DMS114 treated with DMSO at 0.1 percent for 48 hours (cell line): ENCODE data around the gene C1QA.
"Not testable (repeated sequence)": the region's sequence is repeated elsewhere in the genome, so short reads cannot be mapped to it uniquely, and the experiment has no call there.

ENCODE experiments used
- DNase-seq: peaks from one replicate; lab custom pipeline; 2025; ENCODE audit not compliant: unreplicated experiment; lab: John Stamatoyannopoulos, UW

Gene C1QA

DNA sequence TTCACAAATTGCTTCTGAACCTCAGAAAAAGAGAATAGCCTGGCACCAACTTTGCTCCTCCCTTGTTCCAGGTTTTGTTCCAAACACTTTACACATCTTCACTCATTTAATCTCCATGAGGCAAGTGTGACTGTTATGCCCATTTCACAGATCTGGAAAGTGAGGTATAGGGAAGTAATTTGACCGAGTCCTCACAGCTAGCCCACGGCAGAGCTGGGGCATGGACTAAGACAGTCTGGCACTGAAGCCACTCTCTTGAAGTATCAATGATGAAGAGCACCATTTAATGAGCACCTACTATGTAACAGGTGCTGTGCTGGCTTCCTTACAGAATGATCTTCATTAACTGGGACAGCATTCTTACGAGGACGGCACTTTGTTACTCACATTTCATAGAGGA lies 35.6 kb downstream of the C1QA start:
- no peak for DNase-seq

DNA sequence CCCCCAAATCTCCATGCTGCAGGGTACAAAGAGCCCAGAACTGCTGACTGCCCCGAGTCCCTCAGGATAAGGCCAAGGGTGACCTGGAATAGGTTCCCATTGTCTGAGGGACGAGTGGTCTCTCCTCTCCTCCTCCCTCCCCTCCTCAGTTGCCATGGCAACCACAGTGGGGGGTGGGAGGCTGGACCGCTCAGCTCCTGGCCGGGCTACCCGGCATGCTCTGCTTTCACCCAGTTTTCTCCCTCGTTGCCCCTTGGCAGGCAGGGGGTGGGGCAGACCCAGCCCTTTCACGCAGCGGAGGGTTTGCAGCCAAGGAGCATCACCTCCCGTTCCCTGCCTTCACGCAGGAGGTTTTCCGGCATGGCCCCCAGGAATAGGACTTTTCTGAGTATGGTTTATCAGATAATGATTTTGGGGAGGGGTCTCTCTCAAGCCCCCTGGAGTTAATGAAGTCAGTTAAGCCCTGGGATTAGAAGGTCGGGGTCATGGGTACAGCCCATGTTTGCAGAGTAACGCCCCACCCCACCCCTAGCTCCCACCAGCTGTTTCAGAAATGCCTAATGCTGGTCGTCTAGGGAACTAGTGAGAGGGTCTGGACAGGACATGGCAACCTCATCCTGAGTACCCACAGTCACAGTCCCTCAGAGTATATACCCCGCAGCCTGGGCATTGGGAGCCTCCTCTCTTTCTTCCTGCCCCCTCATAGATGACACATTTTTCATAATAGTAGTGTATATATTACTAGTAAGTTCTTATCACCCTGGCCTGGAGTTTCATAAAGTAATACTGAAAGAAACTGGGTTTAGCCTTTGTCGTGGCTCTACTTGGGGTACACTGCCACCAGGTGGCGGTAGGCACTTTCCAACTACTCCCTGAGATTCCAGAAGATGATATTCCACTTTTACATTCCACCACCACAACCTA lies 37.3 kb downstream of the C1QA start:
- peak; percentile 33 for DNase-seq

DNA sequence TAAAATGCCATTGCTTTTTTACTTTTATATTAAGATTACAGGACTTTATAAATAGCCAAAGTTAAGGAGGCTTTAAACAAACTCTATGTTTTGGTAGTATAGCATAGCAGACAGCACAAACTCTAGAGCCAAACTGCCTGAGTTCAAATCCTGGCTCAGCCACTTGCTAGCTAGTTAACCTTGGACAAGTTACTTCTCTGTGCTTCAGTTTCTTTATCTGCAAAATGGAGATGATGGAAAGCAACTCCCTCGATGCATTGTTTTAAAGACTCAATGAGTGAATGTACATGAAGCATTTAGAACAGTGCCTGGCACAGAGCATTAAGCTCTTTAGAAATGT lies 38.0 kb downstream of the C1QA start:
- no peak for DNase-seq

DNA sequence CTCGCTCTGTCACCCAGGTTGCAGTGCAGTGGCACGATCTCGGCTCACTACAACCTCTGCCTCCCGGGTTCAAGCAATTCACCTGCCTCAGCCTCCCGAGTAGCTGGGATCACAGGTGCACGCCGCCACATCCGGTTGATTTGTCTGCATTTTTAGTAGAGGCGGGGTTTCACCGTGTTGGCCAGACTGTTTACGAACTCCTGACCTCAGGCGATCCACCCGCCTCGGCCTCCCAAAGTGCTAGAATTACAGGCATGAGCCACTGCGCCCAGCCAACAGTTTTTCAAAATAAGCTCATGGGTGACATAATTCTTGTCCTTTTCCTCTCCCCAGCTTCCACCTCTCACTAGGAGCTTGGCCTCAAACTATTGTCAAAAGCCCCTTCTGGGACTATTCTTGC lies 39.7 kb downstream of the C1QA start:
- not testable (repeated sequence) for DNase-seq

DNA sequence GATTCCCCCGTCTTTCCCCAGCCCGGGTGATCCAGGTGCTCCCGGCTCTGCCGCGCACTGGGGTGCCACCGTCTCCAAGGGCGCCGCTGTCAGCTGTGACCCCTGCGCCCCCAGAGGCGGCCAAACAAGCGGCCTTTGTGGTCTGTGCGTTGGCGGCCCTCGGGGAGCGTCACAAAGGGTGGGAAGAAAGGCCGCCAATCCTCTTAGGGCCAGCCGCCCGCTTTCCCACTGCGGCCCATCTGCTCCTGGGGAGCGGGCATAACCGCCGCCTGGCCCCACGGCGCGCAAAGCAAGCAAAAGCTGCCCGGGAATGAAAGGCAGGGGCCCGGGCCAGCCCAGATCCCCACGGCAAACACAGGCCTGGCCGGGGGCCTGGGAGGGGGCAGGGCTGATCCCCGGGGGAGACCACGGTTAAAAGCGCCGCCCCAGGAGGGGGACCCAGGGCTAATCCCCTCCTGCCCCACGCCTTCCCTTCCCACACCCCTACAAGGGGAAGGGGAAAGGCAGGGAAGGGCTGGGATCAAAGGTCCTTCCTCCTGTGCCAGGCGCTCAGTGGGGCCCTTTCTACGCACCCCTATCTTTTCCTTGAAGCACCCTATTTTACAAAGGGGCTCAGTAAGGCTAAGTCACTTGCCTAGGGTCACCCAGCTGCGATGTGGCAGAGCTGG lies 40.6 kb downstream of the C1QA start:
- DNase-seq = no peak

DNA sequence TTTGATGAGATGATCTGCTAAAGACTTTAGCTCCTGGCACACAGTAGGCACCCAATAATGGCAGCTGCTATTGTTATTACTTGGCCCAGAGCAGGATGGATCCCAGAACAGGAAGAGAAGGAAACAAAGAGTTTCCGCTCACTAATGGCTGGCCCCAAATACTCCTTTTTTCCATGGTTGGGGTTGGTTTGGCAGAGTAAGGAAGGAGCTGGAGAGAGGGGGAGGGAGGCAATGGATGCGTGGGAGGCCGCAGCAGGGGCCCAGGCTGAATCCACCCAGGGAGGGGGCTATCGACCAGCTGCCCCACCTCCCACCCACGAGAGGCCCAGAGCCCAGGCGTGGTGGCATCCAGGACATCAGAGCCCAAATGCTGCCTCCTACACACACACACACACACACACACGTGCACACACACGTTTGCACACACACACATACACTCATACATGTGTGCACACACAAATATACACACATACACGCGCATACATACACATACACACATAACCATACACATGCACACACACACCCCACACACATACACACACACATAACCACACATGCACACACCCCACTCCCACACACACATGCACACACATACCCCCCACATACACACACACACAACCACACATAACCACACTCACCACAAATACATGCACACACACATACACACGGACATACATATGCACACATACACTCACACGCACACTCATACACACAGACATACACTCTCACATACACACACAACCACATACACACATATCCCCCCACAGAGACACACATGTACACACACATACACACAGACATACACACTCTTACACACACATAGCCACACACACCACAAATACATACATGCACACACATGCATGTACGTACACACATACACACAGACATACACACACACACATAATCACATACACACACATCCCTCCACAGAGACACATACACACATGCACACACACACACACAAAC lies 41.8 kb downstream of the C1QA start:
- no peak for DNase-seq

DNA sequence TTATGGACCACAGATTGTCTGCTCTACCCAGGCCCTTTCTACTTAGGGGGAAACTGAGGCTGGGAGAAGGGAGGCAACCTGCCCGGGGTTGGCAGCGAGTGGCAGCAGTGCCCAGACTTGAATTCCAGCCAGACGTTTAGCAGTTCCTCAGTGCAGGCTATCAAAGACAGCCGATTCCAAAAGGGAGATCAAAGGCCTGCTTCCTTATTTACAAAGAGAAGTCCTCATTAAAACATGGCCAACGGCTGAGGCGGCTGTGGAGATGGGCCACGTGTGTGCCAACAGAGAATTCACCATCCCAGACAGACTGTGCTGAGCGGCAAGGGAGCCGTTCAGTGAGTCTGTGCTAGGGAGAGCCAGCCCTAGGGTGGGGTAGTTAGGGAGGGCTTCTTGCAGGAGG lies 44.3 kb downstream of the C1QA start:
- DNase-seq = no peak

DNA sequence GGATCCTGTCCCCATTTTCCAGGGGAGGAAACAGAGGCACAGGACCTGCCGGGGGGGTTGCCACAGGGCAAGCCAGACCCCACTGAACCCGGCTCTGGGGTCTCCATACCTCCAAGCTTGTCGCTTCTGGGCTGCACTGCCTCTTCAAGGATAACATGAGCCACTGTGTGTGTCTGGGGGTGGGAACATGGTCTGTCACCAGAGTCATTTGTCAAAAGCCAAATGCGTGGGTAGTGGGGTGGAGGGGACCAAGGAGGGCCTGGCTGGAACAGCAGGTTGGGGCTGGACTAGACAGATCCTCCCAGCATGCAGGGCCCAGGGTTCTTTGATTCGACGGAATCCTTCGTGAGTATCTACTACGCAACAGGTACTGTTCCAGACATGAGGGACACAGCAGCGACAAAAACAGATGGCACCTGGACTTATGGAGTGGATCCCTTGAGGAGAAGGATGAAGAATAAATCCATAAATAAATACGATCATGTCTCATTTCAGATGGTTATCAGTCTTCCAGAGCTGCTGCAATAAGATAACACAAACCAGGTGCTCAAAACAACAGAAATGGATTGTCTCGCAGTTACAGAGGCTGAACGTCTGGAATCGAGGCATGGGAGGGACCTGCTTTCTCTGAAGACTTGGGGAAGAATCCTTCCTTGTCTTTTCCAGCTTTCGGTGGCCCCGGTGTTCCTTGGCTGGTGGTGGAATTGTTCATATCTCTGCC lies 45.3 kb downstream of the C1QA start:
- DNase-seq = no peak

DNA sequence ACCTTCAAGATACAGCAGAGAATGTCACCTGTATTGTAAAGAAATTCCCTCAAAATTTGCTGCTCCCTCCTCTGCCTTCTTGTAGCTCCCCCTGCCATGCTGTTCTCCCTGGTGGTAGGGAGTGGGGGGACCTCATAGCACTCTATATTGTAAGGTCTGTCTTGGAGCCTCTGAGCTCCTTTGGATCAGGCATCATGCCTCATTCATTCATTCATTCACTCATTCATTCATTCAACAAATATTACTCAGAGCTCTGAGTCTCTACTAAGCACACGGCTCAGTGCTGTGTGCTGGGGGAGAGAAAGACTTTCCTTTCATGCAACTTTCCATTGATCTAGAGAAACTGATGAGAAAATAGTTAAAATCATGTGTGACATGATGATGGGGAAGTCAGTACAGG lies 47.1 kb downstream of the C1QA start:
- DNase-seq = no peak

DNA sequence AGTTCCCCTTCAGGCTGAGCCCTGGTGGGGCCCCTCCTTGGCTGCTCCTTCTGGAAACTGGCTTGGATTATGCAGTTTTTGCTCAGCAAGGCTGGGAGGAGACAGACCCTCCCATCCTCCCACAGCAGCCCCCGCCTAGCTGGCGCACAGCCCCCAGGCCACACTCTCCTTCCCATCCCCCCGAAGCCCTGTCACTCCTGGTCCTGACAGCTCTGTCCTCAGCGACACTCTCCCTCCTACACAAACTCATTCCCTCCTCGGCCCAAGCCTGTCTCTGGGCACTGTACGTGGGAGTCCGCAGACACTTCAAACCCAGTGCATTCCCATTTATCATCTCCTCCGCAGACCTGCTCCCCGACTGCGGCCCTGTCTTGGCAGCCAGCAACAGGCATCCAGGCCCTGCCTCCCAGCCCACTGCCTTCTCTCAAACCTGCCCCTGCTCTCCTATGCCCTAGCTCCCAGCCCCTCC lies 49.2 kb downstream of the C1QA start:
- no peak for DNase-seq

DNA sequence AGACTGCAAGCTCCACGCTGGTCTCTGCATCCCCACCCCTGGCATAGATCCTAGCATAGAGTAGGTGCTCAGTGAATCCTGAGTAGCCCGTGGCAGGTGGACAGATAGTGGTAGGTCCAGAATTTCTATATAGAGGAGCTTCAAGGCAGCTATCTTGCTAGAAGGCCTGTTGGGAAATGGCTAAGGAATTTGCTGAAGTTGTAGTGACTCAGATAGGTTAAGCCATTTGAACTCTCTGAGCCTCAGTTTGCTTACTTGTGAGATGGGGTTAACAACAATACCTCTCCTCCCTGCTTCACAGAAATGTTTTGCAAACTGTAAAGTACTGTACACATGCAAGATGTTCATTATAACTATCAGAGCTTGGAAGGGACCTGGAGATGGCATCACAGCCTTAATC lies 50.8 kb downstream of the C1QA start:
- DNase-seq = no peak

DNA sequence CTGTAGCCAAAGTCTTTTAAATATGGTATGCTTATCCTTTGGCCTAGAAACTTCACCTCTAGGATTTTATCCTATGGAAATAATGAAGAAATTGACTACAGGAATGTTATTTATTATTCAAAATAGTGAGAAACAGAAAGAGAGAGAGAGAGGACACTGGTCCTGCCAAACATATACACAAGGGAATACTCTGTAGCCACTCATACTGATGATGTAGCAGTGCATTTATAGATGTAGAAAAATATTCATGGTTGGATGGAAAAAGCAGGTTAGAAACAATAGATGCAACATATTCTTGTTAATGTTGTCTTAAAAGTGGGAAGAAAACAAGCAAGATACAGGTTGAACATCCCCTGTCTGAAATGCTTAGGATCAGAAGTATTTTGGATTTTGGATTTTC lies 52.0 kb downstream of the C1QA start:
- DNase-seq = no peak
